Upper lobe of left lung (tissue), 4 donors: ENCODE data around the gene PLXNA1.

Experiments
- CTCF ChIP-seq, 6 experiments: fragments of 450-650 bp in 4 of 6; fragments of 200-600 bp in 2 of 6; sonication (generic) in 2 of 6; IDR thresholded peaks; one replicate each; pipeline ENCODE4 v1.5.1; 2016 to 2019; ENCODE audit warnings: antibody characterized with exemption in 6 of 6
- EP300 ChIP-seq, 4 donors: sonication (generic); formaldehyde crosslinking; IDR thresholded peaks; one replicate each; pipeline ENCODE4 v1.5.1; 2017; ENCODE audit warnings: antibody characterized with exemption in 4 of 4, control low read depth in 2 of 4
- POLR2A ChIP-seq, 4 donors: fragments of 450-650 bp; IDR thresholded peaks; one replicate each; pipeline ENCODE4 v1.5.1; 2016 to 2017; ENCODE audit warnings: antibody characterized with exemption in 4 of 4, mild to moderate bottlenecking in 2 of 4
- POLR2AphosphoS5 ChIP-seq, 2 donors: sonication (generic); formaldehyde crosslinking; IDR thresholded peaks; one replicate each; pipeline ENCODE4 v1.5.1; 2017; ENCODE audit warnings: antibody characterized with exemption in 2 of 2

- no peak for TF ChIP-seq CTCF (IDR thresholded peaks at IDR 0.05)
- no peak for TF ChIP-seq POLR2A (IDR thresholded peaks at IDR 0.05)
- no peak for TF ChIP-seq POLR2AphosphoS5 (IDR thresholded peaks at IDR 0.05)
- TF ChIP-seq EP300 (IDR thresholded peaks at IDR 0.05) = no peak
Measured at GRCh38 chr3:127025456-127025855, 42.5 kb downstream of the PLXNA1 start.
